Activated naive CD4-positive, alpha-beta T cell treated with anti-CD3 and anti-CD28 coated beads for 36 hours (primary cell): ENCODE results near the gene GLTP. TPM values are rescaled to one million over a fixed set of nuclear protein-coding genes. Genes with fewer than 3 reads are reported as not detected.

Experiments used
- CTCF ChIA-PET: fragments of 350-600 bp; sonication (Branson Sonifier 250); formaldehyde crosslinking; loops from one replicate; lab custom pipeline; 2021; ENCODE audit warnings: antibody characterized with exemption; lab: Charles Lee
- DNase-seq: peaks from one replicate; pipeline ENCODE4 v3.0.0-alpha.2; 2020
- H3K27ac Mint-ChIP-seq: one replicate; pipeline ENCODE4 v1.8.0; 2021; ENCODE audit warnings: mild to moderate bottlenecking, mixed read lengths
- H3K27me3 Mint-ChIP-seq: one replicate; pipeline ENCODE4 v1.8.0; 2021; ENCODE audit warnings: low read depth, mixed read lengths
- H3K36me3 Mint-ChIP-seq: one replicate; pipeline ENCODE4 v1.8.0; 2021; ENCODE audit warnings: low read depth, mixed read lengths
- H3K4me1 Mint-ChIP-seq: one replicate; pipeline ENCODE4 v1.8.0; 2021; ENCODE audit warnings: low read depth, mixed read lengths
- H3K4me3 Mint-ChIP-seq: one replicate; pipeline ENCODE4 v1.8.0; 2021; ENCODE audit warnings: mild to moderate bottlenecking, moderate library complexity, mixed read lengths
- H3K9me3 Mint-ChIP-seq: one replicate; pipeline ENCODE4 v1.8.0; 2021; ENCODE audit warnings: mixed read lengths
- intact Hi-C: fragments of 100-400 bp; cut with micrococcal nuclease; formaldehyde crosslinking; loops from one replicate; pipeline ENCODE4 v1.15.1; 2023
- total RNA-seq, 2 experiments: library from RNA; stranded (reverse); gene quantifications; one replicate each; pipeline ENCODE4 v1.2.3, GENCODE V29; 2021

The GLTP gene
- total RNA-seq, 2 experiments from 2014 or later, result 18.1 to 19.9 TPM

DNA sequence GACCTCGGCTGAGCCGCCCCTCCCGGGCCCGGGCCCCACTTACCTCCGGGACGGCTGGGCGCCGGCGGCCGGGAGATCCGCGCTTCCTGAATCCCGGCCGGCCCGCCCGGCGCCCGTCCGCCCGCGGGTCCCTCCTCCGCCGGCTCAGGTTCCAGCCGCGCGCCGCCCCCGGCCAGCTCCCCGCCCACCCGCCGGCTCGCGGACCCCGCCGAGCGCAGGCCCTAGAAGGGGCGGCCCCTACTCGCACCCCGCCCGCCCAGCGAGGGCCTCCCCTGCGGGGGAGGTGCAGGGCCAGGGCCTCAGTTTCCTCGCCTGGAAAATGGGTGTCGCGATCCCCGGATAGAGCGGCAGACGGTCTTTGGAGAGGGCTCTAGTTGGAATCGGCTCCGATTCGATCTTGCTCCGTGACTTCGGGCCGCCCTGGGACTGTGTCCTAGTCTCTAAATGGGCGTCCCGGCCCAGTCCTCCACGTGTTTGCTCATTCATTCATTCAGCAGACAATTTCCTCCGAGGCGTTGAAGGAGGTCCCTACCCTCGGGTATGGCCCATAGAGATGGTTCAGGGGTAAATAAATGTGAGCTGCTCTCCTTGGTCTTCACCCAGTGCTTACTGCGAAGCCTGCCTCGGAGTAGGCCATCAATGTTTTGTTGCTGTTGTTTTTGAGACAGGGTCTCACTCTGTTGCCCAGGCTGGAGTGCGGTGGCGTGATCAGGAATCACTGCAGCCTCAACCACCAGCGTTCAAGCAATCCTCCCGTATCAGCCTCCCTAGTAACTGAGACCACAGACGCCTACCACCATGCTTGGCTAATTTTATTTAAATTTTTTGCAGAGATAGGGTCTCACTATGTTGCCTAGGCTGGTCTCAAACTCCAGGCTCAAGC lies 46.8 kb downstream of the GLTP start, which contains the start of gene TRPV4:
Gene TRPV4 (minus strand): TSS at position 92 of the 883 bp plus-strand sequence. CDS start 18,602 bp downstream, outside the sequence.
- intact Hi-C loops, result no loop called here
- peaks cover 13% of the 10 kb centered on the region for H3K27me3 Mint-ChIP-seq
- DNase-seq, result no peak
- peaks cover 4% of the 10 kb centered on the region for H3K4me1 Mint-ChIP-seq
- H3K36me3 Mint-ChIP-seq, result no peaks in the 10 kb centered on the region
- no peaks in the 10 kb centered on the region for H3K9me3 Mint-ChIP-seq
- CTCF ChIA-PET, result interaction anchor here (1.7 kb wide), 1 partner anchor 12 kb away, joined by 4 read pairs; no protein-coding TSS in a partner anchor
- H3K27ac Mint-ChIP-seq, result no peak within 1 kb of the TSS
- no peak within 1 kb of the TSS for H3K4me3 Mint-ChIP-seq

DNA sequence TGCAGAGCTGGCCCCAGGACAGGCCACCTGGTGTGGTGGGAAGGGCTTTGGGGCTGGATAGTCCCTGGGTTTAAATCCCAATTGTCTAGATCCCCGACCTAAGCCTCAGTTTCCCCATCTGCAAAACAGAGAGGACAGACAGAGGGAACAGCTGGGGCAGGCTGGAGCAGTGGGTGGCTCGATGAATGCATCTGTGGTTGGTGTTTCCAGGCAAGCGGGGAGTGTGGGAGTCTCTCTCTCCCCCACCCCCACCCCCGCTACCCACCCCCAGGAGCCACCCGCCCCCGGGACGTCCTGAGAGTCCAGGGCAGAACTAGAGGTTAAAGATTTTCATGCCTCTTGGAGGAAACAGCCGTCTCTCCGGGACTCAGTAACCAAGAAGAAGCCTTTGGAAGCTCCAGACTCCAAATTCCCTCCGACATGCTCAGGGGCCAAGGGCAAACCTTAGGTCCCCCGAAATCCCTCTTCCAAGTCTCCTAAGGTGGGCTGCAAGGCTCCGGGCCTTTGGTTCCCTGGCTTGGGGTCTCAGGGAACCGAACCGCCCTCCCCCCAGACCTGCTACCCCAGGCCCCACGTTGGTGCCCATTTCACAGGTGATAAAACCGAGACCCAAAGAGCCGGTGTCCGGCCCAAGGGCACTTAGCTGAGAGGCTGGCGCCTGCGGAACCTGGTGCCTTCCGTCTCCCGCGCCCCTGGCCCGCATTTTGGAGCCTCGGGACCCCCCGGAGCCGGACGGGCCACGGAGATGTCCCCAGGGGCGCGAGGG lies 47.6 kb downstream of the GLTP start:
- no peaks in the 10 kb centered on the region for H3K36me3 Mint-ChIP-seq
- no peak overlapping the region for H3K4me3 Mint-ChIP-seq
- H3K4me1 Mint-ChIP-seq, result peaks cover 4% of the 10 kb centered on the region
- intact Hi-C loops, result no loop called here
- H3K27ac Mint-ChIP-seq, result no peak overlapping the region
- H3K27me3 Mint-ChIP-seq, result peaks cover 13% of the 10 kb centered on the region
- no peaks in the 10 kb centered on the region for H3K9me3 Mint-ChIP-seq
- DNase-seq, result no peak
- CTCF ChIA-PET, result interaction anchor here (1.1 to 1.7 kb wide), 2 partner anchors 13 to 28 kb away, joined by 4 to 6 read pairs; no protein-coding TSS in a partner anchor

DNA sequence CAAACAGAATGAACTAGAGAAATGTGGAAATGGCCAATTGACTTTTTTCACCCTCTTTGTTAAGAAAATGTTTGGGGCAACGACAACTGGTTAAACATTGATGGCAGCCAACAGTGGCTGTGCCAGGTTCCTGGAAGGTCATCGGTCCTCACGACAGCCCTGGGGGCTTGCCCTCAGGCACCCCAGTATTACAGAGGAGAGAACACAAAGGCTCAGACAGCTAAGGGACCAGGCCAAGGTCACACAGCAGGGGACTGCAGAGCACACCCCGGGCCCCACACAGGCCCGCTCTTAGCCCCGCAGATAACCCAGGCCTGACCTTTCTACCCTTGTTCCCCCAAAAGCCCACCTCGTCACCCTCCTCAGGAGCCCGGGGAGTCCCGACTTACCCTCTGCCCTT lies 48.4 kb downstream of the GLTP start:
- no peaks in the 10 kb centered on the region for H3K36me3 Mint-ChIP-seq

DNA sequence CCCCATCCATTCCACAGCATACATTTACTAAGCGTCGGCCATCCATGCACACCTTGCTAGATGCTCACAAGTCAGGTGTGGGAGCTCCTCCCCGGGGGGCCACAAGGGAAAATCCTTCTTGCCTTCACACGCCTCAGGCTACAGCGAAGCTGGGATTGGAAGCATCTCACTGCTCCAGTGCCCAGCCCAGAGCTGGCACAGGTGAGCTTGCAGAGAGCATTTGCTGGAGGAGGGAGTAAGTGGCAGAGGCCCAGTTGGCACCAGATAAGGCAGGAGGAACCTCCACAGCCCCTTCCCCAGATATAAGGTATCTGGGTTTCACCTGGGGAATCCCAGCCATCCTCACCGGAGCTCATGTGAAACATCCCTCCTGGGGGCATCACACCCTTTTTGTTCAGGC lies 49.0 kb downstream of the GLTP start:
- peaks cover 4% of the 10 kb centered on the region for H3K4me1 Mint-ChIP-seq
- no peaks in the 10 kb centered on the region for H3K9me3 Mint-ChIP-seq
- no peak overlapping the region for H3K4me3 Mint-ChIP-seq
- CTCF ChIA-PET, result interaction anchor here (1.1 kb wide), 1 partner anchor 27 kb away, joined by 6 read pairs; no protein-coding TSS in a partner anchor
- peaks cover 13% of the 10 kb centered on the region for H3K27me3 Mint-ChIP-seq
- no peak for DNase-seq
- no peaks in the 10 kb centered on the region for H3K36me3 Mint-ChIP-seq
- H3K27ac Mint-ChIP-seq, result no peak overlapping the region
- intact Hi-C loops, result no loop called here

More for the DNA sequence above, 48.4 kb downstream of the GLTP start:
- peaks cover 13% of the 10 kb centered on the region for H3K27me3 Mint-ChIP-seq
- CTCF ChIA-PET, result interaction anchor here (1.1 to 1.7 kb wide), 2 partner anchors 14 to 28 kb away, joined by 4 to 6 read pairs; no protein-coding TSS in a partner anchor
- no peak overlapping the region for H3K27ac Mint-ChIP-seq
- H3K4me3 Mint-ChIP-seq, result no peak overlapping the region
- H3K9me3 Mint-ChIP-seq, result no peaks in the 10 kb centered on the region
- intact Hi-C loops, result no loop called here
- H3K4me1 Mint-ChIP-seq, result peaks cover 4% of the 10 kb centered on the region
- DNase-seq, result no peak

- Mint-ChIP-seq H3K27ac (no peak overlapping the region), H3K4me1 (peaks cover 4% of the 10 kb centered on the region), H3K27me3 (peaks cover 13% of the 10 kb centered on the region), H3K4me3 (no peak overlapping the region), H3K9me3 (no peaks in the 10 kb centered on the region), H3K36me3 (no peaks in the 10 kb centered on the region)
- CTCF ChIA-PET, result interaction anchor here (3.2 kb wide), 1 partner anchor 15 kb away, joined by 24 read pairs; no protein-coding TSS in a partner anchor
- no peak for DNase-seq
- intact Hi-C loops, result no loop called here
These were observed 49.6 kb downstream of the GLTP start for GRCh38 chr12:109830718-109831117.

- intact Hi-C loops, result no loop called here
- Mint-ChIP-seq H3K4me1 (peaks cover 4% of the 10 kb centered on the region), H3K27ac (no peak overlapping the region), H3K27me3 (peaks cover 13% of the 10 kb centered on the region), H3K36me3 (no peaks in the 10 kb centered on the region), H3K9me3 (no peaks in the 10 kb centered on the region), H3K4me3 (no peak overlapping the region)
- CTCF ChIA-PET, result interaction anchor here (3.2 kb wide), 1 partner anchor 15 kb away, joined by 24 read pairs; no protein-coding TSS in a partner anchor
- DNase-seq, result no peak
These were observed 50.1 kb downstream of the GLTP start for GRCh38 chr12:109830267-109830666.

- Mint-ChIP-seq H3K27ac (no peak overlapping the region), H3K9me3 (no peaks in the 10 kb centered on the region), H3K4me3 (no peak overlapping the region), H3K36me3 (no peaks in the 10 kb centered on the region), H3K27me3 (peaks cover 13% of the 10 kb centered on the region), H3K4me1 (peaks cover 4% of the 10 kb centered on the region)
- intact Hi-C loops, result no loop called here
- no peak for DNase-seq
- CTCF ChIA-PET, result interaction anchor here (0.7 to 3.2 kb wide), 3 partner anchors 16 to 64 kb away, joined by 5 to 24 read pairs (median 5); no protein-coding TSS in a partner anchor
These were observed 50.7 kb downstream of the GLTP start for GRCh38 chr12:109829667-109830066.

DNA sequence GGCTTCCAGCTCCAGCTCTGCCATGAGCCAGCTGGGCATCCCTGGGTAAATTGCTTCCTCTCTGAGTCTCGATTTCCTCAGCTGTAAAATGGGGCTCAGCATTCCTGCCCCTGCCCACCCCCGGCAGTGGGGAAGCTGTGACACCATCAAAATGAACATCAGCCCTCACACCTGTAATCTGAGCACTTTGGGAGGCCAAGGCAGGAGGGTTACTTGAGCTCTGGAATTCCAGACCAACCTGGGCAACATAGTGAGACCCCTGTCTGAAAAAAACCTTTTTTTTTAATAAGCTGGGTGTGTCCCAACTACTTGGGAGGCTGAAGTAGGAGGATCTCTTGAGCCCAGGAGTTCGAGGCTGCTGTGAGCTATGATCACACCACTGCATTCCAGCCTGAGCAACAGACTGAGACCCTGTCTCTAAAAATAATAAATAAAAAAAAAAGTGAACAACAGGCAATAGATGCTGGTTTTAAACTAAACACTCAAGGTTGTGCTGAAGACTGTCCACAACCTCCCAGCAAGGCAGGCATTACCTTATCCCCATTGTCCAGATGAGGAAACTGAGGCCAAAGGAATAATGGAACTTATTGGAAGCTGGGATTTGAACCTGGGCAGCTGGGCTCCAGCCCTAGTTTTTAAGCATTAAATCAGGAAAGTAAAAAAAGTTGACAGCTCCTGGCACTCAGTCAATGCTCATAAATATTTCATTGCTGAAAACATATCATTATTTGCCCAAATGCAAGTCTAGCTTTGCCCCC lies 51.4 kb downstream of the GLTP start:
- DNase-seq, result no peak
- H3K4me1 Mint-ChIP-seq, result peaks cover 4% of the 10 kb centered on the region
- H3K27ac Mint-ChIP-seq, result no peak overlapping the region
- no peaks in the 10 kb centered on the region for H3K9me3 Mint-ChIP-seq
- peaks cover 12% of the 10 kb centered on the region for H3K27me3 Mint-ChIP-seq
- H3K4me3 Mint-ChIP-seq, result no peak overlapping the region
- CTCF ChIA-PET, result interaction anchor here (0.7 to 3.2 kb wide), 4 partner anchors 16 to 64 kb away, joined by 5 to 24 read pairs (median 5); no protein-coding TSS in a partner anchor
- H3K36me3 Mint-ChIP-seq, result no peaks in the 10 kb centered on the region
- intact Hi-C loops, result no loop called here

DNA sequence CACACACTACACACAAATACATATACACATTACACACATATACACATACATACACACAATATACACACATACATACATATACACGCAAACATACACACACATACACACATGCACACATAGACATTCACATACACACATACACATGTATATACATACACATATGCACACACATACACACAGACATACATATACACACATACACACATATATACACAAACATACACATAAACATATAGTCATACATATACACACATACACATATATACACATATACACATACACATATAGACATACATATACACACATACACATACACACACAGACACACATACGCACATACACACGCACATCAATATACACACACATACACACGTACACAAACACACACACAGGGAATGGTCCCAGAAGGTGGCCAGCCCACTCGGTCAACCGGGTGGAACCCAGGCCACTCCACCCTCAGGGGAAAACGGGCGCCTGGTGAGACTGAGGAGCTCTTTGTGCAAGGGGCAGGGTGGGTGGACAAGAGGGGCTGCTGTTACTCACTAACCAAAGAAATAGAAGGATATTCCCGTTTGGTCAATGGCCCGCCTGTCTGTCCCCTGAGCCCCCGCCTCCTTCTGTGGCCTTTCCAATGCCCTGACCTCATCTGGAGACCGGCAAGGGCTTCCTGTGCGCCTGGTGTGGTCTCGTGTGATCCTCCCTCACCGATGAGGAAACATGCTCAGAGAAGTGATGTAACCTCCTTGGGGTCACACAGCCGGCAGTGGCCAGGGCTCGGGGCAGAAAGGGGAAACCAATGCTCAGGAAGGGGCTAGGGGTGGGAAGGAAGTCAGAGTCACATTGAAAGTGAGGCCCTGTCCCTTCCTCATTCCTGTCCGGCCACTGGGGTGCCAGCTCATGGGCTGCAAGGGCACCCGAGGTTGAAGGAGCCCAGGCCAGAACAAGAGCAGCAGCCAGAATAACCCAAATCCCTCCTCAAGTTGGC lies 52.5 kb downstream of the GLTP start:
- peaks cover 7% of the 10 kb centered on the region for H3K27me3 Mint-ChIP-seq
- intact Hi-C loops, result no loop called here
- H3K36me3 Mint-ChIP-seq, result no peaks in the 10 kb centered on the region
- no peaks in the 10 kb centered on the region for H3K4me1 Mint-ChIP-seq
- no peak overlapping the region for H3K27ac Mint-ChIP-seq
- no peaks in the 10 kb centered on the region for H3K9me3 Mint-ChIP-seq
- H3K4me3 Mint-ChIP-seq, result no peak overlapping the region
- CTCF ChIA-PET, result interaction anchor here (1.5 to 3.2 kb wide), 2 partner anchors 17 to 25 kb away, joined by 5 to 24 read pairs; no protein-coding TSS in a partner anchor
- DNase-seq, result no peak

DNA sequence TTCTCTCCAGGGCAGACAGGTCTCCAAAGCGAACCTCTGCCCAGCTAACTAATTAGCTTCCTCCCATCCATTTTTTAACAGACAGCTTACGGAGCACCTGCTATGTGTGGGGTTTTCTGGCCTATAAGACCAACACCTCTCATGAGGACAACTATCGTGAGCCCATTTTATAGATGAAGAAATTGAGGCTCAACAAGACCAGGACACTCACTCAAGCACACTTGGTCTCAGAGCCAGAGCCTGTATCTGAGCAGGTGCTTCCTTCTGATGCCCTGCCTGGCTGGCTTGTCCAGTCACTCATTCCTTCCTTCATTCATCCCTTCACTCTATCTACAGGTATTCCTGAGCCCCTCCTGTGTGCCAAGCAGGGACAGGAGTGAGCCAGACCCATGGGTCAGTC lies 53.3 kb downstream of the GLTP start:
- H3K4me1 Mint-ChIP-seq, result no peaks in the 10 kb centered on the region
- no peak for DNase-seq
- no peak overlapping the region for H3K4me3 Mint-ChIP-seq
- H3K9me3 Mint-ChIP-seq, result no peaks in the 10 kb centered on the region
- peaks cover 7% of the 10 kb centered on the region for H3K27me3 Mint-ChIP-seq
- CTCF ChIA-PET, result interaction anchor here (1.2 kb wide), 1 partner anchor 21 kb away, joined by 6 read pairs; no protein-coding TSS in a partner anchor
- intact Hi-C loops, result no loop called here
- no peaks in the 10 kb centered on the region for H3K36me3 Mint-ChIP-seq
- H3K27ac Mint-ChIP-seq, result no peak overlapping the region
